Ascending aorta (tissue), 2 donors: Measurements from ENCODE around the gene DCP1A. TPM values are rescaled to one million over a fixed set of nuclear protein-coding genes. Genes with fewer than 3 reads are reported as not detected.

ENCODE experiments used
- DNase-seq, 2 donors: peaks; one replicate each; pipeline ENCODE4 v3.0.0-alpha.2; 2019; ENCODE audit warnings: low spot score in 2 of 2
- H3K27ac ChIP-seq, 2 donors: fragments of 200-600 bp; sonication (generic); one replicate each; pipeline ENCODE4 v1.5.1; 2016 to 2017; ENCODE audit warnings: mild to moderate bottlenecking in 1 of 2
- H3K27me3 ChIP-seq: fragments of 200-600 bp; sonication (generic); one replicate; pipeline ENCODE4 v1.5.1; 2017
- H3K36me3 ChIP-seq, 2 donors: fragments of 200-600 bp; sonication (generic); one replicate each; pipeline ENCODE4 v1.5.1; 2016
- H3K4me1 ChIP-seq, 2 donors: fragments of 200-600 bp; sonication (generic); one replicate each; pipeline ENCODE4 v1.5.1; 2016 to 2017; ENCODE audit warnings: mild to moderate bottlenecking in 1 of 2
- H3K4me3 ChIP-seq, 2 donors: fragments of 200-600 bp; sonication (generic); one replicate each; pipeline ENCODE4 v1.5.1; 2016 to 2017; ENCODE audit warnings: mild to moderate bottlenecking in 1 of 2
- H3K9me3 ChIP-seq, 2 donors: fragments of 200-600 bp; sonication (generic); one replicate each; pipeline ENCODE4 v1.5.1; 2016
- intact Hi-C: fragments of 100-400 bp; cut with DNase I; formaldehyde crosslinking; loops from one replicate; pipeline ENCODE4 v1.15.1; 2023
- total RNA-seq: library from RNA; depleted of rRNA; stranded (reverse); fragments of >200 nt; gene quantifications from one replicate; pipeline ENCODE4 v1.1.0, GENCODE V29; 2016
- TF ChIP-seq, protein P1 (sequence below), 3 experiments: fragments of 200-600 bp in 2 of 3; fragments of 450-650 bp in 1 of 3; sonication (generic) in 2 of 3; IDR thresholded peaks; one replicate each; pipeline ENCODE4 v1.5.1; 2016 to 2019; ENCODE audit warnings: antibody characterized with exemption in 3 of 3, mild to moderate bottlenecking in 1 of 3, moderate library complexity in 1 of 3

Gene DCP1A
- total RNA-seq, 1 donor from 2014 or later: 21.7 TPM

DNA sequence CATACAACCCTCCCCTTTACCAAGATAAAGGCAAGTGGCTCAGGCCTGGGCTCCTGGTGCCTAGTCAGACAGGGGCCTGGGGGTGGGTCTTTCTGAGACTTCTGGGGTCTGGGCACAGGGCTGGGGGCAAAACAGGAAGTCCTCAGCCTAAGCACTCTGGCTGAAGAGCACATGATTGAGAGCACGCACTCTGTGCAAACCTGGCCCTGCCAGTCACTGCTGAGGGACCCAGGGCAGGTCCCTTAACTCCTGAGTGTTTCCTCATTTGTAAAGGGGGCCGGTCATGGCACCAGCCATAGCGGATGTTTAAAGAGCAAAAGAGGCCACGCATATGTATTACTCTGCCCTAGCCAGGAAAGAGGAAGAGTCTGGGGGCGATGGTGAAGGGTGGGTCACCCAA is 107.5 kb downstream of the DCP1A start:
- peaks cover 9 to 24% of the 10 kb centered on the region in 2 donors for H3K4me1 ChIP-seq
- intact Hi-C loops: loop anchor here (2.0 kb wide), 1 partner anchor 15 kb away; no protein-coding TSS in a partner anchor
- peaks cover 50 to 52% of the 10 kb centered on the region in 2 donors for H3K36me3 ChIP-seq

DNA sequence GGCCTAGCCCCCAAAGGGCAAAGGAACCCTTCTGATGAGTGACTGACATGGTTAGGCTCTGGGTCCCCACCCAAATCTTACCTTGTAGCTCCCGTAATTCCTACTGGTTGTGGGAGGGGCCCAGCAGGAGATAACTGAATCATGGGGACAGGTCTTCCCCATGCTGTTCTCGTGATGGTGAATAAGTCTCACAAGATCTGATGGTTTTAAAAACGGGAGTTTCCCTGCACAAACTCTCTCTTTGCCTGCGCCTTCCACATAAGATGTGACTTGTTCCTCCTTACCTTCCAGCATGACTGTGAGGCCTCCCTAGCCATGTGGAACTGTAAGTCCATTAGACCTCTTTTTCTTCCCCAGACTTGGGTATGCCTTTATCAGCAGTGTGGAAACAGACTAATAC is 108.5 kb downstream of the DCP1A start:
- Histone ChIP-seq H3K36me3 (peaks cover 59 to 62% of the 10 kb centered on the region in 2 donors), H3K27me3 (no peaks in the 10 kb centered on the region), H3K4me3 (no peak overlapping the region), H3K27ac (peak overlapping the region; percentile 56 to 73), H3K4me1 (peaks cover 9 to 20% of the 10 kb centered on the region in 2 donors), H3K9me3 (no peaks in the 10 kb centered on the region)
- TF ChIP-seq, protein P1, sequence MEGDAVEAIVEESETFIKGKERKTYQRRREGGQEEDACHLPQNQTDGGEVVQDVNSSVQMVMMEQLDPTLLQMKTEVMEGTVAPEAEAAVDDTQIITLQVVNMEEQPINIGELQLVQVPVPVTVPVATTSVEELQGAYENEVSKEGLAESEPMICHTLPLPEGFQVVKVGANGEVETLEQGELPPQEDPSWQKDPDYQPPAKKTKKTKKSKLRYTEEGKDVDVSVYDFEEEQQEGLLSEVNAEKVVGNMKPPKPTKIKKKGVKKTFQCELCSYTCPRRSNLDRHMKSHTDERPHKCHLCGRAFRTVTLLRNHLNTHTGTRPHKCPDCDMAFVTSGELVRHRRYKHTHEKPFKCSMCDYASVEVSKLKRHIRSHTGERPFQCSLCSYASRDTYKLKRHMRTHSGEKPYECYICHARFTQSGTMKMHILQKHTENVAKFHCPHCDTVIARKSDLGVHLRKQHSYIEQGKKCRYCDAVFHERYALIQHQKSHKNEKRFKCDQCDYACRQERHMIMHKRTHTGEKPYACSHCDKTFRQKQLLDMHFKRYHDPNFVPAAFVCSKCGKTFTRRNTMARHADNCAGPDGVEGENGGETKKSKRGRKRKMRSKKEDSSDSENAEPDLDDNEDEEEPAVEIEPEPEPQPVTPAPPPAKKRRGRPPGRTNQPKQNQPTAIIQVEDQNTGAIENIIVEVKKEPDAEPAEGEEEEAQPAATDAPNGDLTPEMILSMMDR (IDR thresholded peaks at IDR 0.05): no peak
- no peak for DNase-seq
- intact Hi-C loops: loop anchor here (2.0 kb wide), 1 partner anchor 16 kb away; no protein-coding TSS in a partner anchor

More for the DNA sequence above, 107.5 kb downstream of the DCP1A start:
- no peak for DNase-seq
- Histone ChIP-seq H3K4me3 (no peak overlapping the region), H3K9me3 (no peaks in the 10 kb centered on the region), H3K27ac (peak overlapping the region; percentile 56 to 73), H3K27me3 (no peaks in the 10 kb centered on the region)
- TF ChIP-seq, protein P1 (IDR thresholded peaks at IDR 0.05): no peak

DNA sequence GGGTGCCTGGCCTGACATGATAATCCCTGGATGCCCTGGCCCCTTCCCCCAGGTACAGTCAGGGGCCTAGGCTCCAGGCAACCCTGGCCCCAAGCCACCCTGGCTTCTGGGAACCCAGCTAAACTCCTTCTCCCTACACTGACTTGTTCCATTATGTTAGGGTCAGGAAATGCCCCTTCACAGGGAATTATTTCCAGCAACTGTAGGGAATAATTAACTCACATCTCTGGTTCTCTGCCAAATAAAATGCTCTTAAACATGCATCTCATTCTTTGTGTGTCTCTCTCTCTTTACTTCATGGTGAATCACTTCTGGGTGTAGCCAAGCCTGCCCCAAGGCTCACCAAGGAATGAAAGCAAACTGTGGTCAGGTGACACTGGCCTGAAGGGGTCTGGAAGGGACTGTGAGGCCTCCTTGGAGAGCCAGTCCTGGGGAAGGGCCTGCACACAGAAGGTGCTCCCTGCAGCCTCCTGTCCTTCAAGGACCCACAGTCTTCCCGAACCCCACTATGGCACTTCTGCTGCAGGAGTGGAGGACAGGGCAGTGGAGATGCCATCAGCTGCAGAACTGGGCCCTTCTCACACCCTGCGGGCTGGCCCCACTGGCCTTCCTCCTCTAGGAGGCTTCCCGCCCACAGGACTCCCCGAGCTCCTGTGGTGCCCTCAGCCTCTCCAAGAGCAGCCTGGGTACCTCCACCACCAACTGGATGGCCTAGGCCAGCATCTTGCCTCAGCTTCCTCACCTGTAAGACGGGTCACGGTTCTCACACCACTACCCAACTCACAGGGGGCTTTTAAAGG is 109.1 kb downstream of the DCP1A start:
- peaks cover 65 to 68% of the 10 kb centered on the region in 2 donors for H3K36me3 ChIP-seq
- TF ChIP-seq, protein P1 (IDR thresholded peaks at IDR 0.05): no peak
- H3K4me3 ChIP-seq: no peak overlapping the region
- H3K27me3 ChIP-seq: no peaks in the 10 kb centered on the region
- intact Hi-C loops: loop anchor here (2.0 kb wide), 1 partner anchor 17 kb away; no protein-coding TSS in a partner anchor
- DNase-seq: no peak
- peaks cover 9 to 18% of the 10 kb centered on the region in 2 donors for H3K4me1 ChIP-seq
- H3K27ac ChIP-seq: peak overlapping the region; percentile 56 to 73
- no peaks in the 10 kb centered on the region for H3K9me3 ChIP-seq

DNA sequence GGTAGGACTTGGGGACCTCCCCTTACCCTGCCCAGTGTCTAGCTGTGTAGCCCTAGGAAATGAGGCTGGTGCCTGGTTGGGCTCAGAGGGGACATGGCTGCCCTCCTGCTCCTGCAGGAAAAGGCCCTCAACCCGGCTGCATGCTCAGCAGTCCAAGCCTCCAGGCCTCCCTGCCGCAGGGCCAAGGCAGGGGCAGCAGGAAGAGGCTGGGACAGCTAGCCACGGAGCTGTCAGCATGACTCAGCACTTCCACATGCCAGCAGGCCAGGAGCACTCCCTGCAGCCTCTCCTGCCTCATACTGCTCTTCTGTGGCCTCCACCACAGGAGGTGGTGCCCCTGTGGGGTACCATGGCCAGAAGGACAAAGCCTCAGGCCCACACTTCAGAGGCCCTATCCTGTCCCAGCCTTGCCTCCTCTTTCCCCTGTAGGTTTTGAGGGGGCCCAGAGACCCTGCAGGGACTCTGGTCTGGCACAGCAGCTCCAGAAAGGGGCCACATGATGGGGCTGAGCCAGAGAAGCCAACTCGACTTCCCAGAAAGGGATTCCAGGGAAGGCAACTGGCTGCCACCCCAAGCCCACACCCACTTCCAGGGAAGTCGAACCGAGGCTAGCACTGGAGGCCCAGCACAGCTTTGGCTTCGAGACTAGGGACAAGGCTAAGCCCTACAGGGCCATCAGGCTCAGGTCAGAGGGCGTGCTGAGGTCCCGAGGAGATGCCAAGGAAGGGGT is 111.1 kb downstream of the DCP1A start:
- Histone ChIP-seq H3K9me3 (no peaks in the 10 kb centered on the region), H3K27ac (peak overlapping the region; percentile 73 to 81), H3K27me3 (no peaks in the 10 kb centered on the region), H3K4me3 (no peak overlapping the region), H3K4me1 (peaks cover 9 to 12% of the 10 kb centered on the region in 2 donors), H3K36me3 (peaks cover 78 to 79% of the 10 kb centered on the region in 2 donors)
- TF ChIP-seq, protein P1 (IDR thresholded peaks at IDR 0.05): no peak
- intact Hi-C loops: no loop called here
- peak; percentile 40 to 82 for DNase-seq

DNA sequence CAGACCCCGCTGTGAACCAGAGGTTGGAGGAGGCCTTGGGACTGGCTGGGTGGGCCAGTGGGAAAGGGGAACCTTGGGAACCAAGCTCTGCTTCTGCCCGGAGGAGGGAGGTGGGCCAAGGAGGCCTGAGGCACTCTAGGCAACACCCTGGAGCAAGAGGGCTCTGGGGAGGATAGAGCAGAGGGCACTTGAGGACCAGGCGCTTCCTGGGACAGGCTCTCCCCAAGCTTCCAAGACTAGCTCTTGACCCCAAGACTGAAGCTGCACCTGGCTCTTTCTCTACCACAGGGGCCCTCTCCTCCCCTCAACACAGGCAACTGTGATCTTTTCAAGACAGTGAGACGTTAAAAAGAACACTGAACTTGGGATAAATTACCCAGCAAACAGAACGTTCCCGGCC is 111.8 kb downstream of the DCP1A start:
- H3K4me3 ChIP-seq: no peak overlapping the region
- H3K27ac ChIP-seq: peak overlapping the region; percentile 73 to 81
- H3K36me3 ChIP-seq: peaks cover 78 to 79% of the 10 kb centered on the region in 2 donors
- no peaks in the 10 kb centered on the region for H3K9me3 ChIP-seq
- TF ChIP-seq, protein P1 (IDR thresholded peaks at IDR 0.05): no peak
- H3K4me1 ChIP-seq: peaks cover 9 to 12% of the 10 kb centered on the region in 2 donors
- intact Hi-C loops: no loop called here
- no peak for DNase-seq
- H3K27me3 ChIP-seq: no peaks in the 10 kb centered on the region
